Measurements from ENCODE around the gene TMEM87B.
"Not testable (repeated sequence)": the region's sequence is repeated elsewhere in the genome, so short reads cannot be mapped to it uniquely, and the experiment has no call there.

TMEM87B gene

GRCh38 chr2:112129060-112129459 is 74.0 kb downstream of the TMEM87B start:
- no peak for DNase-seq (ENCODE audit: insufficient read length, low spot score)
- no peak for TF ChIP-seq CTCF (IDR thresholded peaks at IDR 0.05; ENCODE audit: insufficient read depth, missing control alignments)
- no peak for FAIRE-seq

GRCh38 chr2:112133344-112133743 is 78.3 kb downstream of the TMEM87B start:
- TF ChIP-seq CTCF (IDR thresholded peaks at IDR 0.05; ENCODE audit: insufficient read depth, missing control alignments), result no peak
- DNase-seq (ENCODE audit: insufficient read length, low spot score) (no peak), FAIRE-seq (no peak)

GRCh38 chr2:112134120-112134519 is 79.1 kb downstream of the TMEM87B start:
- no peak for FAIRE-seq
- no peak for DNase-seq (ENCODE audit: insufficient read length, low spot score)
- TF ChIP-seq CTCF (IDR thresholded peaks at IDR 0.05; ENCODE audit: insufficient read depth, missing control alignments), result no peak

- no peak for FAIRE-seq
- no peak for TF ChIP-seq CTCF (IDR thresholded peaks at IDR 0.05; ENCODE audit: insufficient read depth, missing control alignments)
- no peak for DNase-seq (ENCODE audit: insufficient read length, low spot score)
Measured at GRCh38 chr2:112136096-112136495, 81.0 kb downstream of the TMEM87B start.

- TF ChIP-seq CTCF (IDR thresholded peaks at IDR 0.05; ENCODE audit: insufficient read depth, missing control alignments), result no peak
- DNase-seq (ENCODE audit: insufficient read length, low spot score) (no peak), FAIRE-seq (no peak)
Measured at GRCh38 chr2:112137516-112138158, 82.6 kb downstream of the TMEM87B start.

- no peak for TF ChIP-seq CTCF (IDR thresholded peaks at IDR 0.05; ENCODE audit: insufficient read depth, missing control alignments)
- FAIRE-seq (no peak), DNase-seq (ENCODE audit: insufficient read length, low spot score) (no peak)
Measured at GRCh38 chr2:112138159-112139032, 83.3 kb downstream of the TMEM87B start, which contains the start of gene FBLN7. FBLN7 (plus strand) TSS chr2:112138385; CDS start chr2:112138656, 271 bp downstream.

- FAIRE-seq; DNase-seq (ENCODE audit: insufficient read length, low spot score): not testable (repeated sequence)
Measured at GRCh38 chr2:112139033-112139614, 84.1 kb downstream of the TMEM87B start.

GRCh38 chr2:112139661-112140204 is 84.7 kb downstream of the TMEM87B start:
- DNase-seq (ENCODE audit: insufficient read length, low spot score); FAIRE-seq: not testable (repeated sequence)

Data from D721Med (cell line).